Gastroesophageal sphincter (tissue), 4 donors: Measurements from ENCODE around the gene ARSI. TPM values are rescaled to one million over a fixed set of nuclear protein-coding genes. Genes with fewer than 3 reads are reported as not detected.

ENCODE experiments used
- ATAC-seq: fragments of 150-250 bp; one replicate; pipeline ENCODE4 v1.9.1; 2016; ENCODE audit warnings: mild to moderate bottlenecking, moderate library complexity
- H3K27ac ChIP-seq, 4 donors: fragments of 200-600 bp; sonication (generic) in 3 of 4; 1 replicate in 3 of 4; 2 replicates in 1 of 4; pipeline ENCODE4 v1.5.1; 2016 to 2019
- H3K27me3 ChIP-seq: fragments of 200-600 bp; sonication (generic); one replicate; pipeline ENCODE4 v1.5.1; 2019
- H3K36me3 ChIP-seq, 2 donors: fragments of 200-600 bp; sonication (generic); one replicate each; pipeline ENCODE4 v1.5.1; 2019; ENCODE audit warnings: control low read depth in 1 of 2
- H3K4me1 ChIP-seq, 3 donors: fragments of 200-600 bp; sonication (generic); 1 replicate in 2 of 3; 2 replicates in 1 of 3; pipeline ENCODE4 v1.5.1; 2016 to 2019; ENCODE audit warnings: control low read depth in 2 of 3
- H3K4me3 ChIP-seq, 2 donors: fragments of 200-600 bp; sonication (generic); one replicate each; pipeline ENCODE4 v1.5.1; 2019; ENCODE audit warnings: mild to moderate bottlenecking in 1 of 2, moderate library complexity in 1 of 2
- H3K9me3 ChIP-seq, 3 donors: fragments of 200-600 bp; sonication (generic); one replicate each; pipeline ENCODE4 v1.5.1; 2017 to 2019; ENCODE audit warnings: control low read depth in 2 of 3
- EP300 ChIP-seq: sonication (generic); formaldehyde crosslinking; IDR thresholded peaks from one replicate; pipeline ENCODE4 v1.6.1; 2017; ENCODE audit warnings: antibody characterized with exemption, mild to moderate bottlenecking
- POLR2A ChIP-seq, 2 donors: fragments of 450-650 bp; IDR thresholded peaks; one replicate each; pipeline ENCODE4 v1.6.1; 2017; ENCODE audit warnings: antibody characterized with exemption in 2 of 2, mild to moderate bottlenecking in 2 of 2, moderate library complexity in 1 of 2
- POLR2AphosphoS5 ChIP-seq: sonication (generic); formaldehyde crosslinking; IDR thresholded peaks from one replicate; pipeline ENCODE4 v1.6.1; 2017; ENCODE audit warnings: antibody characterized with exemption
- WGBS, 2 donors: methylation state at CpG; one replicate each; pipeline ENCODE4 v1.1.5; 2018; ENCODE audit warnings: low coverage in 1 of 2; 5-methylcytosine and 5-hydroxymethylcytosine counted together
- total RNA-seq, 4 donors: library from RNA; depleted of rRNA; stranded (reverse); fragments of >200 nt; gene quantifications; one replicate each; pipeline ENCODE4 v1.1.0, GENCODE V29; 2016
- TF ChIP-seq, protein P1 (sequence below), 4 experiments: fragments of 200-600 bp in 2 of 4; fragments of 450-650 bp in 2 of 4; sonication (generic) in 1 of 4; IDR thresholded peaks; one replicate each; pipeline ENCODE4 v1.5.1; 2017 to 2019; ENCODE audit warnings: antibody characterized with exemption in 4 of 4, mild to moderate bottlenecking in 2 of 4, moderate library complexity in 2 of 4

ARSI gene
- total RNA-seq, 4 donors from 2014 or later: 3.1 to 11.6 (median 6.8) TPM

DNA sequence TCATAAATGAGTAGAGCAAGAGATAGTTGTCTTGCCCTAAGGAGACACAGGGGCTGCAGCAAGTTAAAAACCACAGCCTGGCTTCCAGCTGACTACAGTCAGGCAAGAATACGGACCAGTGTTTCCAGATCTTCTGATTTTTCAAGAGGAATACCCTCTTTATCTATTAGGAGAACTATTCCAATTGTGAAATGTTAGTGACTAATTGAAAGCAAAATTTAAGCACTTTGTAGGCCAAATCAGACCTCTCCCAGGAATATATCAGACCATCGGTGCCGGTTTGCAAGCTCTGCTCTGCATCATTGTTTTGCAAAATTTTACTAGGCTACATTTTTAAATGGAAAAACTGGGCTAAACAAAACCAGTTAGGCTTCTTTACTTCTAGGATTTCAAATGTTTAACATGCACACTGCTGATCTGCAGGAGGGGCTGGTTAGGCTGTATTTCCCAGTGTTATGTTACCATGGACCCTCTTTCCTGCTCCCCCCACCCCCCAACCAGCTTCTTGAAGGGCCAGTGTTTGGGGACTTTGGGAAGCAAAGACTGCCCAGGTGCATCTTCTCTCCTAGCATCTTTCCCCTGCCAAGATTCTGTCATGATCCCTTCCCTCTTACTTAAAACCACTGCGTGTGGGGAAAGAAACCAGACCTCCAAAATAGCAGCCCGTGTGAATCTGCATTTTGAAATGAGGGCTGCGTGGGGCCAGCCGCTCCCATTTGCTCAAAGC is 1.1 kb upstream of the ARSI start:
- peaks cover 0 to 69% (median 21%) of the 10 kb centered on the region in 3 donors for H3K4me1 ChIP-seq
- peak overlapping the region; percentile 8 to 85 (median 79) for H3K27ac ChIP-seq
- no peaks in the 10 kb centered on the region for H3K9me3 ChIP-seq

DNA sequence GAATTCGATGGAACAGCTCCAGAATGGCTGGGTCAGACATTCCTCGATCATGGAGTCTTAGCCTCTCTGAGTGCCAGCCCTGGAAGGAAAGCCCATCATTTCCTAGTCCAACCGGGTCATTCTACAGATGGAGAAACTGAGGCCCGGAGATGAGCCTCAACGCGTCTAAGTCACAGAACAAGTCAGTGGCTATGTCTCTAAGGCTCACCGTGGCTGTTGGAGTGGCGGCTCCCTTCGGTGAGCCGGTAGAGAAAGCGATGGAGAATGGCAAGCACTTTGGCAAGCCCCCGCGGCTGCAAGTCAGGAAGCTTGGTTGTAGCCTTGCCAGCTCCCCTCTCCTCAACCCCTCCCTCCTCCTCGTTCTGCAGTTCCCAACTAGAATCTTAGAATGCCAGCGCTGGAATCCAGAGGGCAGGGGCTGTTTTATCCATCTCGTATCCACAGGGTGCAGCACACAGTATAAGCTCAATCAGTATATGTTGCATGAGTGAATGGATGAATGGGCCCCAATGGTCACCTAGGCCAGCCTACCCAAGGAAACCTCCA is 438 bp upstream of the ARSI start:
- Histone ChIP-seq H3K27me3 (peaks cover 33% of the 10 kb centered on the region), H3K4me3 (peak overlapping the region in 1 of 2 donors; percentile 49), H3K4me1 (peaks cover 0 to 69% (median 21%) of the 10 kb centered on the region in 3 donors), H3K9me3 (no peaks in the 10 kb centered on the region), H3K36me3 (peaks cover 0 to under 1% of the 10 kb centered on the region in 2 donors), H3K27ac (peak overlapping the region in 3 of 4 donors; percentile 78 to 85 (median 80))
- WGBS, 2 donors: 13 to 20% methylated on average over 1 to 10 of the region's 16 CpGs
- TF ChIP-seq POLR2AphosphoS5: peak; percentile 36
- TF ChIP-seq, protein P1, sequence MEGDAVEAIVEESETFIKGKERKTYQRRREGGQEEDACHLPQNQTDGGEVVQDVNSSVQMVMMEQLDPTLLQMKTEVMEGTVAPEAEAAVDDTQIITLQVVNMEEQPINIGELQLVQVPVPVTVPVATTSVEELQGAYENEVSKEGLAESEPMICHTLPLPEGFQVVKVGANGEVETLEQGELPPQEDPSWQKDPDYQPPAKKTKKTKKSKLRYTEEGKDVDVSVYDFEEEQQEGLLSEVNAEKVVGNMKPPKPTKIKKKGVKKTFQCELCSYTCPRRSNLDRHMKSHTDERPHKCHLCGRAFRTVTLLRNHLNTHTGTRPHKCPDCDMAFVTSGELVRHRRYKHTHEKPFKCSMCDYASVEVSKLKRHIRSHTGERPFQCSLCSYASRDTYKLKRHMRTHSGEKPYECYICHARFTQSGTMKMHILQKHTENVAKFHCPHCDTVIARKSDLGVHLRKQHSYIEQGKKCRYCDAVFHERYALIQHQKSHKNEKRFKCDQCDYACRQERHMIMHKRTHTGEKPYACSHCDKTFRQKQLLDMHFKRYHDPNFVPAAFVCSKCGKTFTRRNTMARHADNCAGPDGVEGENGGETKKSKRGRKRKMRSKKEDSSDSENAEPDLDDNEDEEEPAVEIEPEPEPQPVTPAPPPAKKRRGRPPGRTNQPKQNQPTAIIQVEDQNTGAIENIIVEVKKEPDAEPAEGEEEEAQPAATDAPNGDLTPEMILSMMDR (IDR thresholded peaks at IDR 0.05): no peak
- no peak for ATAC-seq

More for the DNA sequence above, 1.1 kb upstream of the ARSI start:
- peak; percentile 34 for ATAC-seq
- Histone ChIP-seq H3K4me3 (no peak overlapping the region), H3K27me3 (peaks cover 33% of the 10 kb centered on the region), H3K36me3 (no peaks in the 10 kb centered on the region)
- 21 to 32% methylated on average over 3 of the region's 7 CpGs for WGBS, 2 donors
- TF ChIP-seq, protein P1 (IDR thresholded peaks at IDR 0.05): no peak
- peak; percentile 5 for TF ChIP-seq POLR2AphosphoS5

DNA sequence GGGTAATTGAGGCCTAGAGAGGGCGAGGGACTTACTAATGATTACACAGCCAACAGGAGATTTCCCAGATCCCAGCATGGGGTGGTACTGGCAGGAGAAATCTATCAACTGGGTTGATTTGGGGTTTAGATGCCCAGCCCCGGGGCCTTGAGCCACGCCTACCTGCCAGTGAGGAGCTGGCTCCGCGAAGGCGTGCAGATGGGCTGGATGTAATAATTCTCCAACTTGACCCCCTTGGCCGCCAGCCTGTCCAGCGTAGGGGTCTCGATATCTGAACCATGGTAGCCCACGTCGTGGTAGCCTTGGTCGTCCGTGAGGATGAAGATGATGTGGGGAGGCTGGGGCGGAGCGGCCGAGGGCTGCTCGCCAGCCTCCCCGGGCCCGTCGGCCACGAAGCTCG is 804 bp downstream of the ARSI start:
- Histone ChIP-seq H3K9me3 (no peaks in the 10 kb centered on the region), H3K4me3 (peak overlapping the region; percentile 18 to 49), H3K27ac (peak overlapping the region in 3 of 4 donors; percentile 78 to 85 (median 80)), H3K4me1 (peaks cover 0 to 69% (median 21%) of the 10 kb centered on the region in 3 donors), H3K36me3 (peaks cover 0 to 12% of the 10 kb centered on the region in 2 donors), H3K27me3 (peaks cover 33% of the 10 kb centered on the region)
- 23% methylated on average over 9 of the region's 22 CpGs; no CpG with 5 or more reads in 1 of the 2 donors for whole genome bisulfite sequencing, 2 donors
- ATAC-seq: no peak
- TF ChIP-seq POLR2A (IDR thresholded peaks at IDR 0.05) (no peak), EP300 (no peak), POLR2AphosphoS5 (no peak)
- TF ChIP-seq, protein P1 (IDR thresholded peaks at IDR 0.05): no peak

DNA sequence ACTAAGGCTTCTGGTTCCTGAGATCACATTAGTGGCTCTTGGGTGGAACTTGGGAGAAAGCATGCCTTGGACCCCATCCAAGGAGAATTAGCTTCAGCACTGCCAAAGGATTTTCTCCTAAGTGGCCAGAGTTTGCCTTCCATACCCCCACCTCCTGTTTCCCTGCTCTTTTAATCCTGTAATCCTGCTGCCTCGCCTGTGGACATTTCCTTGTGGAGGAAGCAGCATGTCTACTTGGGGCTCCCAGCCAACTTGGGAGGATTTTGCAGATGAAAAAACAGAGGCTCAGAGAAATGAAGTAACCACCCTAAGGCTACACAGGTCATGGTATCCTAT is 1.6 kb downstream of the ARSI start:
- ATAC-seq: no peak
- Histone ChIP-seq H3K27ac (peak overlapping the region in 3 of 4 donors; percentile 46 to 80 (median 78)), H3K4me3 (peak overlapping the region in 1 of 2 donors; percentile 9), H3K9me3 (no peaks in the 10 kb centered on the region), H3K4me1 (peaks cover 0 to 67% (median 21%) of the 10 kb centered on the region in 3 donors), H3K27me3 (peaks cover 33% of the 10 kb centered on the region), H3K36me3 (peaks cover 0 to 12% of the 10 kb centered on the region in 2 donors)
- WGBS, 2 donors: 40% methylated on average over 1 of the region's 1 CpG; no CpG with 5 or more reads in 1 of the 2 donors
- TF ChIP-seq EP300: no peak
- TF ChIP-seq POLR2A (IDR thresholded peaks at IDR 0.05): no peak
- TF ChIP-seq, protein P1 (IDR thresholded peaks at IDR 0.05): no peak
- TF ChIP-seq POLR2AphosphoS5: no peak
